K562 (cell line): Measurements from ENCODE around the gene CLK3. TPM values are rescaled to one million over a fixed set of nuclear protein-coding genes. Genes with fewer than 3 reads are reported as not detected.

Experiments
- CREM ChIP-seq: IDR thresholded peaks from 2 replicates; pipeline ENCODE4 v1.6.1; 2014; ENCODE audit warnings: antibody characterized with exemption, low read depth
- ELF2 ChIP-seq: fragments of 250-450 bp; sonication (Bioruptor Pico); IDR thresholded peaks from 2 replicates; pipeline ENCODE4 v1.5.0; 2021; ENCODE audit warnings: mild to moderate bottlenecking
- EWSR1 ChIP-seq: fragments of 450-650 bp; IDR thresholded peaks from 2 replicates; pipeline ENCODE4 v1.6.1; 2018; ENCODE audit warnings: borderline replicate concordance, mild to moderate bottlenecking, low read depth, moderate library complexity; ENCODE audit not compliant: partially characterized antibody
- MTA3 ChIP-seq: fragments of 450-650 bp; formaldehyde crosslinking; IDR thresholded peaks from 2 replicates; pipeline ENCODE4 v1.6.1; 2017; ENCODE audit warnings: mild to moderate bottlenecking, borderline replicate concordance
- NFE2L1 ChIP-seq: fragments of 450-650 bp; IDR thresholded peaks from 2 replicates; pipeline ENCODE4 v1.6.1; 2016; ENCODE audit warnings: missing genetic modification characterization, low read depth, mild to moderate bottlenecking, missing compliant biosample characterization, moderate library complexity, borderline replicate concordance
- RFX1 ChIP-seq: fragments of 450-650 bp; IDR thresholded peaks from 2 replicates; pipeline ENCODE4 v1.6.1; 2016; ENCODE audit warnings: mild to moderate bottlenecking, moderate library complexity
- SAP30 ChIP-seq: fragments of 200-600 bp; sonication (generic); IDR thresholded peaks from 2 replicates; pipeline ENCODE4 v1.6.1; 2012; ENCODE audit warnings: borderline replicate concordance, low read depth, mild to moderate bottlenecking, moderate library complexity, low read length, control low read depth, inconsistent platforms; ENCODE audit not compliant: insufficient read depth, poor library complexity, severe bottlenecking
- SMAD4 ChIP-seq: fragments of 250-450 bp; sonication (Bioruptor Pico); conservative IDR thresholded peaks from 2 replicates; pipeline ENCODE4 v1.8.0; 2021; ENCODE audit warnings: inconsistent platforms, mild to moderate bottlenecking, moderate library complexity
- TCF3 ChIP-seq: sonication (generic); formaldehyde crosslinking; IDR thresholded peaks from 2 replicates; pipeline ENCODE4 v1.4.0; 2020; ENCODE audit warnings: mild to moderate bottlenecking, missing genetic modification reagents
- U2AF2 ChIP-seq: fragments of 200-400 bp; formaldehyde crosslinking; optimal IDR thresholded peaks from 2 replicates; pipeline ENCODE3; 2017; ENCODE audit warnings: low read depth, mild to moderate bottlenecking, low read length
- ZNF184 ChIP-seq: sonication (generic); formaldehyde crosslinking; IDR thresholded peaks from 2 replicates; pipeline ENCODE4 v1.5.0; 2020; ENCODE audit warnings: missing genetic modification reagents
- ZNF282 ChIP-seq: sonication (generic); formaldehyde crosslinking; IDR thresholded peaks from 2 replicates; pipeline ENCODE4 v1.8.1; 2023; ENCODE audit warnings: missing genetic modification reagents
- polyA plus RNA-seq, 8 experiments: library from polyadenylated mRNA; depleted of rRNA in 4 of 8; stranded (reverse) in 5 of 8; unstranded in 3 of 8; fragments of >200 nt; fragmentation: Nextera tagmentation in 2 of 8; fragmentation: Illumina TruSeq in 1 of 8; extraction: Ambion mirVana in 2 of 8; extraction: Trizol in 1 of 8; gene quantifications; 2 replicates each; pipeline versions ENCODE4 v1.2.1 to v1.2.3, GENCODE V29; 2011 to 2014; ENCODE audit warnings: inconsistent platforms in 1 of 8, missing spikeins in 1 of 8
- total RNA-seq, 7 experiments: library from RNA; depleted of rRNA in 6 of 7; stranded (reverse); fragments of >200 nt in 6 of 7; fragmentation: Illumina TruSeq in 2 of 7; extraction: Trizol in 2 of 7; gene quantifications; 2 replicates each; pipeline versions ENCODE4 v1.2.1 to v1.2.3, GENCODE V29; 2011 to 2021; ENCODE audit warnings: low replicate concordance in 1 of 7
- TF ChIP-seq, protein P1 (sequence below): fragments of 450-650 bp; IDR thresholded peaks from 2 replicates; pipeline ENCODE4 v1.6.1; 2017; ENCODE audit warnings: antibody characterized with exemption, mild to moderate bottlenecking
- TF ChIP-seq, protein P2 (sequence below): fragments of 200-800 bp; sonication (Bioruptor generic); IDR thresholded peaks from 2 replicates; pipeline ENCODE4 v1.6.1; 2017; ENCODE audit warnings: missing genetic modification characterization, missing compliant biosample characterization
- TF ChIP-seq, protein P3 (sequence below): sonication (generic); formaldehyde crosslinking; IDR thresholded peaks from 2 replicates; pipeline ENCODE4 v1.8.1; 2023; ENCODE audit warnings: mild to moderate bottlenecking, missing genetic modification reagents
- TF ChIP-seq, protein P4 (sequence below): fragments of 250-450 bp; sonication (Bioruptor Pico); IDR thresholded peaks from 2 replicates; pipeline ENCODE4 v1.4.0; 2020; ENCODE audit warnings: mild to moderate bottlenecking

CLK3 gene
- total and polyA plus RNA-seq, 9 of the 15 experiments (the other 6 are each of a cell fraction or from before 2014, with no cell fraction given) = 1.2 to 95.2 (median 51.7) TPM

DNA sequence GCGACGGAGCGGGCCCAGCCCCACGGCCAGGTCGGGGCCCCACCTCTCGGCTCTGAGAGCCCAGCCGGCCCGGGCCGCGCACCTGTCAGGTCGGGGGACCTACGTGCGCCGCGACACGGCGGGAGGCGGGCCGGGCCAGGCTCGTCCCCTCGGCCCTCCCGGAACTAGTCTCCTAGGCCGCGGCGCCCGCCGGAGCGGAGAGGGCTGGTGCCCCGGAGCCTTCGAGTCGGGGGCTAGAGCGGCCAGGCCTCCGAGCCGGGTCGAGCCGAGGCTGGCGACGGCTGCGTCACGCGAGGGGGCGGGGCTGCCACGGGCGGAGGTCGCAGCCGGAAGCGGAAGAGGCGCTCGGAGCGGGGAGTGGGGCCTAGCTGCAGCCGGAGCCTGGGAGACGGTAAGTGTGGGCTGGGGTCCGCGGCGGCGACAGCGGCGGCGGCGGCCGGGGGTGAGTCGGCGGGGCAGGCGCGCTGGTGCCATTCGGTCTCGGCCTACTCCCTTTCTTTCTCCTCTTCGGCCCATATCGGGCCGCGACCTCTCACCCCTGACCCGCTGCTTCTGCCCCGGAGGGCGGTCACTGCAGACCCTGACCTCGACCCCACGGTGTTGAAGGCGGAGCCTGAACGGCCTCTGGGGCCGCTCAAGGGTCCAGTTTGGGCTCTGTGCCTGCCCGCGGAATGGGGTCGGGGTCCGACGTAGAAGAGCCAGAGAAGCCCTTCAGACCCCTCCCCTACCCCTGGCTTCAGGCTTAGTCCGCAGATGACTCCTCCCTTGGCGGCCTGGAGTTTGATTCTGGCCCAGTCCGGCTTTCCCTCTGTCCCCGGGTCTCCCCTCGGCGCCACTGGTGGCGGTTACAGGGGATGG is at the start of gene CLK3 (continued):
- TF ChIP-seq EWSR1 (no peak), SMAD4 (CRISPR knock-in tag) (peak; percentile 91), ZNF184 (CRISPR knock-in tag) (no peak), RFX1 (no peak), CREM (peak; percentile 97), SAP30 (peak; percentile 53), ELF2 (CRISPR knock-in tag) (peak; percentile 94), TCF3 (CRISPR knock-in tag) (peak; percentile 45), NFE2L1 (tag) (no peak), ZNF282 (CRISPR knock-in tag) (0 out of 2 replicates have a peak, but pooled peaks have one; percentile 13), MTA3 (peak; percentile 81), U2AF2 (no peak)
- TF ChIP-seq, protein P1, sequence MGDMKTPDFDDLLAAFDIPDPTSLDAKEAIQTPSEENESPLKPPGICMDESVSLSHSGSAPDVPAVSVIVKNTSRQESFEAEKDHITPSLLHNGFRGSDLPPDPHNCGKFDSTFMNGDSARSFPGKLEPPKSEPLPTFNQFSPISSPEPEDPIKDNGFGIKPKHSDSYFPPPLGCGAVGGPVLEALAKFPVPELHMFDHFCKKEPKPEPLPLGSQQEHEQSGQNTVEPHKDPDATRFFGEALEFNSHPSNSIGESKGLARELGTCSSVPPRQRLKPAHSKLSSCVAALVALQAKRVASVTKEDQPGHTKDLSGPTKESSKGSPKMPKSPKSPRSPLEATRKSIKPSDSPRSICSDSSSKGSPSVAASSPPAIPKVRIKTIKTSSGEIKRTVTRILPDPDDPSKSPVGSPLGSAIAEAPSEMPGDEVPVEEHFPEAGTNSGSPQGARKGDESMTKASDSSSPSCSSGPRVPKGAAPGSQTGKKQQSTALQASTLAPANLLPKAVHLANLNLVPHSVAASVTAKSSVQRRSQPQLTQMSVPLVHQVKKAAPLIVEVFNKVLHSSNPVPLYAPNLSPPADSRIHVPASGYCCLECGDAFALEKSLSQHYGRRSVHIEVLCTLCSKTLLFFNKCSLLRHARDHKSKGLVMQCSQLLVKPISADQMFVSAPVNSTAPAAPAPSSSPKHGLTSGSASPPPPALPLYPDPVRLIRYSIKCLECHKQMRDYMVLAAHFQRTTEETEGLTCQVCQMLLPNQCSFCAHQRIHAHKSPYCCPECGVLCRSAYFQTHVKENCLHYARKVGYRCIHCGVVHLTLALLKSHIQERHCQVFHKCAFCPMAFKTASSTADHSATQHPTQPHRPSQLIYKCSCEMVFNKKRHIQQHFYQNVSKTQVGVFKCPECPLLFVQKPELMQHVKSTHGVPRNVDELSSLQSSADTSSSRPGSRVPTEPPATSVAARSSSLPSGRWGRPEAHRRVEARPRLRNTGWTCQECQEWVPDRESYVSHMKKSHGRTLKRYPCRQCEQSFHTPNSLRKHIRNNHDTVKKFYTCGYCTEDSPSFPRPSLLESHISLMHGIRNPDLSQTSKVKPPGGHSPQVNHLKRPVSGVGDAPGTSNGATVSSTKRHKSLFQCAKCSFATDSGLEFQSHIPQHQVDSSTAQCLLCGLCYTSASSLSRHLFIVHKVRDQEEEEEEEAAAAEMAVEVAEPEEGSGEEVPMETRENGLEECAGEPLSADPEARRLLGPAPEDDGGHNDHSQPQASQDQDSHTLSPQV = 0 out of 2 replicates have a peak, but pooled peaks have one; percentile 30
- TF ChIP-seq, protein P2, sequence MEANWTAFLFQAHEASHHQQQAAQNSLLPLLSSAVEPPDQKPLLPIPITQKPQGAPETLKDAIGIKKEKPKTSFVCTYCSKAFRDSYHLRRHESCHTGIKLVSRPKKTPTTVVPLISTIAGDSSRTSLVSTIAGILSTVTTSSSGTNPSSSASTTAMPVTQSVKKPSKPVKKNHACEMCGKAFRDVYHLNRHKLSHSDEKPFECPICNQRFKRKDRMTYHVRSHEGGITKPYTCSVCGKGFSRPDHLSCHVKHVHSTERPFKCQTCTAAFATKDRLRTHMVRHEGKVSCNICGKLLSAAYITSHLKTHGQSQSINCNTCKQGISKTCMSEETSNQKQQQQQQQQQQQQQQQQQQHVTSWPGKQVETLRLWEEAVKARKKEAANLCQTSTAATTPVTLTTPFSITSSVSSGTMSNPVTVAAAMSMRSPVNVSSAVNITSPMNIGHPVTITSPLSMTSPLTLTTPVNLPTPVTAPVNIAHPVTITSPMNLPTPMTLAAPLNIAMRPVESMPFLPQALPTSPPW (CRISPR knock-in tag) = peak; percentile 84
- TF ChIP-seq, protein P3, sequence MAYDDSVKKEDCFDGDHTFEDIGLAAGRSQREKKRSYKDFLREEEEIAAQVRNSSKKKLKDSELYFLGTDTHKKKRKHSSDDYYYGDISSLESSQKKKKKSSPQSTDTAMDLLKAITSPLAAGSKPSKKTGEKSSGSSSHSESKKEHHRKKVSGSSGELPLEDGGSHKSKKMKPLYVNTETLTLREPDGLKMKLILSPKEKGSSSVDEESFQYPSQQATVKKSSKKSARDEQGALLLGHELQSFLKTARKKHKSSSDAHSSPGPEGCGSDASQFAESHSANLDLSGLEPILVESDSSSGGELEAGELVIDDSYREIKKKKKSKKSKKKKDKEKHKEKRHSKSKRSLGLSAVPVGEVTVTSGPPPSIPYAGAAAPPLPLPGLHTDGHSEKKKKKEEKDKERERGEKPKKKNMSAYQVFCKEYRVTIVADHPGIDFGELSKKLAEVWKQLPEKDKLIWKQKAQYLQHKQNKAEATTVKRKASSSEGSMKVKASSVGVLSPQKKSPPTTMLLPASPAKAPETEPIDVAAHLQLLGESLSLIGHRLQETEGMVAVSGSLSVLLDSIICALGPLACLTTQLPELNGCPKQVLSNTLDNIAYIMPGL = peak; percentile 72; the same call in 1 of the 2 replicates
- TF ChIP-seq, protein P4, sequence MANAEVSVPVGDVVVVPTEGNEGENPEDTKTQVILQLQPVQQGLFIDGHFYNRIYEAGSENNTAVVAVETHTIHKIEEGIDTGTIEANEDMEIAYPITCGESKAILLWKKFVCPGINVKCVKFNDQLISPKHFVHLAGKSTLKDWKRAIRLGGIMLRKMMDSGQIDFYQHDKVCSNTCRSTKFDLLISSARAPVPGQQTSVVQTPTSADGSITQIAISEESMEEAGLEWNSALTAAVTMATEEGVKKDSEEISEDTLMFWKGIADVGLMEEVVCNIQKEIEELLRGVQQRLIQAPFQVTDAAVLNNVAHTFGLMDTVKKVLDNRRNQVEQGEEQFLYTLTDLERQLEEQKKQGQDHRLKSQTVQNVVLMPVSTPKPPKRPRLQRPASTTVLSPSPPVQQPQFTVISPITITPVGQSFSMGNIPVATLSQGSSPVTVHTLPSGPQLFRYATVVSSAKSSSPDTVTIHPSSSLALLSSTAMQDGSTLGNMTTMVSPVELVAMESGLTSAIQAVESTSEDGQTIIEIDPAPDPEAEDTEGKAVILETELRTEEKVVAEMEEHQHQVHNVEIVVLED (CRISPR knock-in tag) = peak; percentile 74
